GM08714 (cell line): Measurements from ENCODE around the gene RASA2.

Source experiments
- H3K4me3 ChIP-seq: fragments of 200-500 bp; sonication (Bioruptor generic); 2 replicates; pipeline ENCODE4 v1.5.1; 2014; ENCODE audit warnings: mild to moderate bottlenecking, low read length, inconsistent platforms
- ZNF274 ChIP-seq: IDR thresholded peaks from 2 replicates; pipeline ENCODE4 v1.6.1; 2012; ENCODE audit warnings: mild to moderate bottlenecking, low read depth, low read length

Gene RASA2

GRCh38 chr3:141643796-141644195 lies 157.0 kb downstream of the RASA2 start:
- no peak overlapping the region for H3K4me3 ChIP-seq
- TF ChIP-seq ZNF274, result no peak

- TF ChIP-seq ZNF274, result no peak
- H3K4me3 ChIP-seq, result no peak overlapping the region
Observed at GRCh38 chr3:141644931-141645330, 158.1 kb downstream of the RASA2 start.

GRCh38 chr3:141646760-141647561 lies 160.1 kb downstream of the RASA2 start:
- no peak for TF ChIP-seq ZNF274
- H3K4me3 ChIP-seq, result no peak overlapping the region

GRCh38 chr3:141647562-141647915 lies 160.7 kb downstream of the RASA2 start:
- H3K4me3 ChIP-seq, result no peak overlapping the region

GRCh38 chr3:141648055-141648910 lies 161.5 kb downstream of the RASA2 start:
- no peak overlapping the region for H3K4me3 ChIP-seq
- no peak for TF ChIP-seq ZNF274

More at GRCh38 chr3:141647562-141647915, 160.7 kb downstream of the RASA2 start:
- no peak for TF ChIP-seq ZNF274

- no peak overlapping the region for H3K4me3 ChIP-seq
- no peak for TF ChIP-seq ZNF274
Observed at GRCh38 chr3:141649871-141650270, 163.0 kb downstream of the RASA2 start.

- no peak overlapping the region for H3K4me3 ChIP-seq
- no peak for TF ChIP-seq ZNF274
Observed at GRCh38 chr3:141650783-141651182, 164.0 kb downstream of the RASA2 start.

GRCh38 chr3:141651409-141651808 lies 164.6 kb downstream of the RASA2 start:
- TF ChIP-seq ZNF274, result no peak
- H3K4me3 ChIP-seq, result no peak overlapping the region

- H3K4me3 ChIP-seq, result no peak overlapping the region
- TF ChIP-seq ZNF274, result no peak
Observed at GRCh38 chr3:141652349-141652748, 165.5 kb downstream of the RASA2 start.

- no peak for TF ChIP-seq ZNF274
Observed at GRCh38 chr3:141653847-141654246, 167.0 kb downstream of the RASA2 start.

GRCh38 chr3:141655801-141656200 lies 169.0 kb downstream of the RASA2 start:
- H3K4me3 ChIP-seq, result no peak overlapping the region
- TF ChIP-seq ZNF274, result no peak

More at GRCh38 chr3:141653847-141654246, 167.0 kb downstream of the RASA2 start:
- H3K4me3 ChIP-seq, result no peak overlapping the region

- TF ChIP-seq ZNF274, result no peak
- no peak overlapping the region for H3K4me3 ChIP-seq
Observed at GRCh38 chr3:141656771-141657170, 169.9 kb downstream of the RASA2 start.

GRCh38 chr3:141657516-141657915 lies 170.7 kb downstream of the RASA2 start:
- no peak for TF ChIP-seq ZNF274
- H3K4me3 ChIP-seq, result no peak overlapping the region

- no peak overlapping the region for H3K4me3 ChIP-seq
Observed at GRCh38 chr3:141659821-141660613, 173.2 kb downstream of the RASA2 start.

More at GRCh38 chr3:141659821-141660613, 173.2 kb downstream of the RASA2 start:
- no peak for TF ChIP-seq ZNF274
